Ishikawa (cell line): Measurements from ENCODE around the gene KIAA0040.

Source experiments
- CEBPB ChIP-seq: IDR thresholded peaks from 2 replicates; pipeline ENCODE4 v1.6.1; 2012
- CREB1 ChIP-seq: IDR thresholded peaks from 2 replicates; pipeline ENCODE4 v1.6.1; 2012; ENCODE audit warnings: low read depth
- EGR1 ChIP-seq: IDR thresholded peaks from 2 replicates; pipeline ENCODE4 v1.6.1; 2012
- EP300 ChIP-seq: IDR thresholded peaks from 2 replicates; pipeline ENCODE4 v1.6.1; 2012; ENCODE audit warnings: borderline replicate concordance
- FOXM1 ChIP-seq: IDR thresholded peaks from 2 replicates; pipeline ENCODE4 v1.6.1; 2012; ENCODE audit warnings: low read depth, borderline replicate concordance
- NFIC ChIP-seq: IDR thresholded peaks from 2 replicates; pipeline ENCODE4 v1.6.1; 2012
- TAF1 ChIP-seq: IDR thresholded peaks from 2 replicates; pipeline ENCODE4 v1.6.1; 2012; ENCODE audit warnings: low read depth, mild to moderate bottlenecking
- TCF12 ChIP-seq: IDR thresholded peaks from 2 replicates; pipeline ENCODE4 v1.6.1; 2012; ENCODE audit warnings: low read depth
- YY1 ChIP-seq: IDR thresholded peaks from 2 replicates; pipeline ENCODE4 v1.6.1; 2012; ENCODE audit warnings: low read depth
- TF ChIP-seq, protein P1 (sequence below): IDR thresholded peaks from 2 replicates; pipeline ENCODE4 v1.6.1; 2012

GRCh38 chr1:175186433-175187160 lies 6.0 kb downstream of the KIAA0040 start:
- TF ChIP-seq CEBPB (no peak), CREB1 (no peak), TAF1 (no peak), TCF12 (no peak), EGR1 (no peak), YY1 (no peak), NFIC (no peak), EP300 (no peak), FOXM1 (no peak)
- TF ChIP-seq, protein P1, sequence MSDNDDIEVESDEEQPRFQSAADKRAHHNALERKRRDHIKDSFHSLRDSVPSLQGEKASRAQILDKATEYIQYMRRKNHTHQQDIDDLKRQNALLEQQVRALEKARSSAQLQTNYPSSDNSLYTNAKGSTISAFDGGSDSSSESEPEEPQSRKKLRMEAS: no peak
